Hepatocyte (in vitro differentiated cells): ENCODE measurements around the gene ZMIZ1. TPM values are rescaled to one million over a fixed set of nuclear protein-coding genes. Genes with fewer than 3 reads are reported as not detected.
A peak's percentile ranks its signal among the peaks of the same experiment; 100 is the strongest.

Experiments used
- DNase-seq: peaks from one replicate; pipeline ENCODE4 v3.0.0-alpha.2; 2016; ENCODE audit warnings: low spot score
- H2AFZ ChIP-seq: fragments of 200-600 bp; sonication (generic); 2 replicates; pipeline ENCODE4 v1.6.0; 2016; ENCODE audit warnings: antibody characterized with exemption, mild to moderate bottlenecking
- H3K27ac ChIP-seq: fragments of 200-600 bp; sonication (generic); 2 replicates; pipeline ENCODE4 v1.5.1; 2016; ENCODE audit warnings: mild to moderate bottlenecking
- H3K27me3 ChIP-seq: fragments of 200-600 bp; sonication (generic); 2 replicates; pipeline ENCODE4 v1.6.1; 2016
- H3K36me3 ChIP-seq: fragments of 200-600 bp; sonication (generic); replicated peaks from 2 replicates; pipeline ENCODE4 v1.5.1; 2016; ENCODE audit warnings: low read depth; ENCODE audit not compliant: insufficient read depth
- H3K4me1 ChIP-seq: fragments of 200-600 bp; sonication (generic); 2 replicates; pipeline ENCODE4 v1.5.1; 2016; ENCODE audit warnings: mild to moderate bottlenecking, moderate library complexity; ENCODE audit not compliant: insufficient read depth
- H3K4me2 ChIP-seq: fragments of 200-600 bp; sonication (generic); 2 replicates; pipeline ENCODE4 v1.6.0; 2016
- H3K4me3 ChIP-seq: fragments of 200-600 bp; sonication (generic); 2 replicates; pipeline ENCODE4 v1.5.1; 2016; ENCODE audit warnings: mild to moderate bottlenecking
- H3K79me2 ChIP-seq: fragments of 200-600 bp; sonication (generic); 2 replicates; pipeline ENCODE4 v1.6.0; 2017; ENCODE audit warnings: mild to moderate bottlenecking
- H3K9me2 ChIP-seq: fragments of 200-600 bp; sonication (generic); replicated peaks from 2 replicates; pipeline ENCODE4 v1.6.0; 2017; ENCODE audit warnings: mild to moderate bottlenecking; ENCODE audit not compliant: insufficient read depth
- H3K9me3 ChIP-seq: fragments of 200-600 bp; sonication (generic); 2 replicates; pipeline ENCODE4 v1.5.1; 2016; ENCODE audit warnings: low read depth, mild to moderate bottlenecking
- H4K20me1 ChIP-seq: fragments of 200-600 bp; sonication (generic); 2 replicates; pipeline ENCODE4 v1.6.0; 2016; ENCODE audit warnings: mild to moderate bottlenecking; ENCODE audit not compliant: insufficient read depth, poor library complexity, severe bottlenecking
- EZH2 ChIP-seq: fragments of 200-600 bp; sonication (generic); IDR thresholded peaks from 2 replicates; pipeline ENCODE4 v1.6.1; 2016; ENCODE audit warnings: antibody characterized with exemption, mild to moderate bottlenecking, borderline replicate concordance
- EZH2phosphoT487 ChIP-seq: fragments of 200-600 bp; sonication (generic); IDR thresholded peaks from one replicate; pipeline ENCODE4 v1.6.1; 2018; ENCODE audit warnings: antibody characterized with exemption, mild to moderate bottlenecking, low read depth, moderate library complexity; ENCODE audit not compliant: unreplicated experiment, severe bottlenecking
- WGBS: methylation state at CpG from one replicate; pipeline ENCODE4 v1.1.6; 2016; ENCODE audit warnings: low lambda C conversion rate; ENCODE audit errors: missing lambda C conversion rate; 5-methylcytosine and 5-hydroxymethylcytosine counted together
- polyA plus RNA-seq: library from polyadenylated mRNA; unstranded; fragments of >200 nt; fragmentation: Nextera tagmentation; extraction: Ambion mirVana; gene quantifications from 2 replicates; pipeline ENCODE4 v1.2.1, GENCODE V29; 2016
- total RNA-seq: library from RNA; depleted of rRNA; stranded (reverse); fragments of >200 nt; gene quantifications from 2 replicates; pipeline ENCODE4 v1.2.3, GENCODE V29; 2014
- TF ChIP-seq, protein P1 (sequence below): fragments of 200-600 bp; sonication (generic); IDR thresholded peaks from 2 replicates; pipeline ENCODE4 v1.5.1; 2016; ENCODE audit warnings: antibody characterized with exemption, mild to moderate bottlenecking; ENCODE audit not compliant: poor library complexity

Gene ZMIZ1
- total and polyA plus RNA-seq, 2 experiments from 2014 or later: 30.9 to 32.4 TPM

DNA sequence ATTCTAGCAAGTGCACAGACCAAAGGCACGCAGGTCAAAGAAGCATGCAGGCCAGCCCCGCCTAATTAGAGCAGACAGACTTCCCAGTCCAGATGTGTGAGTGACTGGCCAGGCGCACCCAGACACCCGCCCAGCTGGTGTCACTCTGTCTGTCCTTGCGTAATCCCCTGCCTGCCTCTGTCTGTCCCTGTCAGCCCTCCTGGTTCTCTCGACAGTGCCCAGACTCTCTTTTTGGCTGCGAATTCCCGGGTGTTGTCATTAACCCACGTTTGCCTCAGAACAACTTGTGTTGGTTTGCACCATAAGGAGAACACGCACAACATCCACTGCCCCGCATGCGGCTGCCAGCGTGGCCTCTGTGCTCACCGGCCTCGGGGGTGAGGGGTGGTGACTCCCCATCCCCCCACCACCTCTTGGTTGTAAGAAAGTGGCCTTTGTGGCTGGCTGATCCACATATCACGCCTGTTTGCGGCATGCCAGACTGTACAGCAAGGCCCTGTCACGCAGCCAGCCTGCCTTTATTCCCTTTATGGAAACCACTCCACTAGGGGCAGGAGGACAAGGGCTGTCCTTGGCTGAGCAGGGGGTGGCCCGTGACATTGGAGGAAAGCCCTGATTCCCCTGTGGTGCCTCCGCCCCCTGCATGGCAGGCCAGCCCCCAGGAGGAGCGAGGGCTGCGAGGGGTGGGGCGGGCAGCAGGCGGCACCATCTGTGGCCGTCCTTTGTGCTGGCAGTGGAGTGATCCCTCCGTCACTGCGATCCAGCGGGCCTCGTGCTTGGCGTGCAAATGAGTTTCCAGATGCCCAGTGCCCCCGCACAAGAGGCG, 205.7 kb downstream of the ZMIZ1 start:
- DNase-seq: peak; percentile 42
- H3K9me2 ChIP-seq: no peaks in the 10 kb centered on the region
- H3K4me3 ChIP-seq: no peak overlapping the region
- no peak overlapping the region for H2AFZ ChIP-seq
- H3K27ac ChIP-seq: peak overlapping the region; percentile 58
- H3K9me3 ChIP-seq: no peaks in the 10 kb centered on the region
- peaks cover 14% of the 10 kb centered on the region for H3K4me1 ChIP-seq
- no peak overlapping the region for H3K4me2 ChIP-seq
- H3K27me3 ChIP-seq: no peaks in the 10 kb centered on the region
- WGBS: 82% methylated on average over 32 of the region's 32 CpGs
- H3K79me2 ChIP-seq: peaks cover 42% of the 10 kb centered on the region
- H3K36me3 ChIP-seq: no peaks in the 10 kb centered on the region
- no peak for TF ChIP-seq EZH2phosphoT487
- TF ChIP-seq, protein P1, sequence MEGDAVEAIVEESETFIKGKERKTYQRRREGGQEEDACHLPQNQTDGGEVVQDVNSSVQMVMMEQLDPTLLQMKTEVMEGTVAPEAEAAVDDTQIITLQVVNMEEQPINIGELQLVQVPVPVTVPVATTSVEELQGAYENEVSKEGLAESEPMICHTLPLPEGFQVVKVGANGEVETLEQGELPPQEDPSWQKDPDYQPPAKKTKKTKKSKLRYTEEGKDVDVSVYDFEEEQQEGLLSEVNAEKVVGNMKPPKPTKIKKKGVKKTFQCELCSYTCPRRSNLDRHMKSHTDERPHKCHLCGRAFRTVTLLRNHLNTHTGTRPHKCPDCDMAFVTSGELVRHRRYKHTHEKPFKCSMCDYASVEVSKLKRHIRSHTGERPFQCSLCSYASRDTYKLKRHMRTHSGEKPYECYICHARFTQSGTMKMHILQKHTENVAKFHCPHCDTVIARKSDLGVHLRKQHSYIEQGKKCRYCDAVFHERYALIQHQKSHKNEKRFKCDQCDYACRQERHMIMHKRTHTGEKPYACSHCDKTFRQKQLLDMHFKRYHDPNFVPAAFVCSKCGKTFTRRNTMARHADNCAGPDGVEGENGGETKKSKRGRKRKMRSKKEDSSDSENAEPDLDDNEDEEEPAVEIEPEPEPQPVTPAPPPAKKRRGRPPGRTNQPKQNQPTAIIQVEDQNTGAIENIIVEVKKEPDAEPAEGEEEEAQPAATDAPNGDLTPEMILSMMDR: no peak
- no peak for TF ChIP-seq EZH2
- peaks cover 64% of the 10 kb centered on the region for H4K20me1 ChIP-seq

DNA sequence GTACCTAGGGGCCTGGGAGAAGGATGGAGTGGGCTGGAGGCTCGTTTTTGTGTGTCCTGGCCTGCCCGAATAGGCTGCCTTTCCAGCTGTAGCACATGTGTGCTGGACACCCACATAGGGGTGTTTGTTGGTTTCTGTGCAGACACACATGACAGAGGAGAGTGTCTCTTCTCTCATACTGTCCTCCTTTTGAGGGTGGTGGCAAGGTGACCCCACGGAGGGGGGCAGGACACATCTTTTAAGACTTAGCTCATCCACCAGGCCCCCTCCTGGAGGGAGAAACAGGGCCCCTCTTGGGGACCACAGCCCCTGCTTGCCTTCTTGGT, 206.3 kb downstream of the ZMIZ1 start:
- H3K4me2 ChIP-seq: no peak overlapping the region

DNA sequence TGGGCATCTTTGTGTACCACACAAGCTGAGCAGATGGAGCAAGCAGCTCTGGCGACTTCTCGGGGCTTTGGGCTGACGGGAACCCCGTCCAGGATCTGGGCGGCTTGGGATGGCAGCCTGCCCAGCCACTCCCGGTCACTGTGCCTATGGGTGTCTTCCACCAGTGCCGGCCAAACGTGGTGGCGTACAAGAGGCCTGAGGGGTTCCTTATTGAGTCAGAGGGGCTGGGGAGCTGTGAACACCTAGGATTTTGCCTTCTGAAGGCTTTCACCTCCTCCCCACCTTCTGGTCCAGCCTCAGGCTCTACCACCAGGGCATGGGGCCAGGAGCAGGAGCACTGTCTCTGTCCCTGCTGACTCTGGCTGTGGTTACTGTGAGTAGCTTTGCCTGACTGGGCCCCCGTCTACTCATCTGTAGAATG, 206.7 kb downstream of the ZMIZ1 start:
- DNase-seq: no peak
- Histone ChIP-seq H4K20me1 (peaks cover 54% of the 10 kb centered on the region), H3K4me1 (peaks cover 14% of the 10 kb centered on the region), H3K9me3 (no peaks in the 10 kb centered on the region), H3K4me2 (no peak overlapping the region), H3K79me2 (peaks cover 41% of the 10 kb centered on the region), H2AFZ (no peak overlapping the region), H3K36me3 (no peaks in the 10 kb centered on the region), H3K9me2 (no peaks in the 10 kb centered on the region), H3K27me3 (no peaks in the 10 kb centered on the region), H3K27ac (peak overlapping the region; percentile 58), H3K4me3 (no peak overlapping the region)
- TF ChIP-seq EZH2phosphoT487: no peak
- TF ChIP-seq EZH2: no peak
- TF ChIP-seq, protein P1: no peak
- 96% methylated on average over 10 of the region's 10 CpGs for WGBS

More for the DNA sequence above, 206.3 kb downstream of the ZMIZ1 start:
- DNase-seq: no peak
- H2AFZ ChIP-seq: no peak overlapping the region
- H3K9me2 ChIP-seq: no peaks in the 10 kb centered on the region
- H3K4me3 ChIP-seq: no peak overlapping the region
- H3K4me1 ChIP-seq: peaks cover 14% of the 10 kb centered on the region
- H3K27me3 ChIP-seq: no peaks in the 10 kb centered on the region
- H3K27ac ChIP-seq: peak overlapping the region; percentile 58
- 75% methylated on average over 3 of the region's 3 CpGs for WGBS
- H3K36me3 ChIP-seq: no peaks in the 10 kb centered on the region
- peaks cover 58% of the 10 kb centered on the region for H4K20me1 ChIP-seq
- H3K9me3 ChIP-seq: no peaks in the 10 kb centered on the region
- H3K79me2 ChIP-seq: peaks cover 42% of the 10 kb centered on the region
- TF ChIP-seq EZH2: no peak
- TF ChIP-seq EZH2phosphoT487: no peak
- TF ChIP-seq, protein P1: no peak
